ENCODE measurements around the gene DUSP28.

The DUSP28 gene

DNA sequence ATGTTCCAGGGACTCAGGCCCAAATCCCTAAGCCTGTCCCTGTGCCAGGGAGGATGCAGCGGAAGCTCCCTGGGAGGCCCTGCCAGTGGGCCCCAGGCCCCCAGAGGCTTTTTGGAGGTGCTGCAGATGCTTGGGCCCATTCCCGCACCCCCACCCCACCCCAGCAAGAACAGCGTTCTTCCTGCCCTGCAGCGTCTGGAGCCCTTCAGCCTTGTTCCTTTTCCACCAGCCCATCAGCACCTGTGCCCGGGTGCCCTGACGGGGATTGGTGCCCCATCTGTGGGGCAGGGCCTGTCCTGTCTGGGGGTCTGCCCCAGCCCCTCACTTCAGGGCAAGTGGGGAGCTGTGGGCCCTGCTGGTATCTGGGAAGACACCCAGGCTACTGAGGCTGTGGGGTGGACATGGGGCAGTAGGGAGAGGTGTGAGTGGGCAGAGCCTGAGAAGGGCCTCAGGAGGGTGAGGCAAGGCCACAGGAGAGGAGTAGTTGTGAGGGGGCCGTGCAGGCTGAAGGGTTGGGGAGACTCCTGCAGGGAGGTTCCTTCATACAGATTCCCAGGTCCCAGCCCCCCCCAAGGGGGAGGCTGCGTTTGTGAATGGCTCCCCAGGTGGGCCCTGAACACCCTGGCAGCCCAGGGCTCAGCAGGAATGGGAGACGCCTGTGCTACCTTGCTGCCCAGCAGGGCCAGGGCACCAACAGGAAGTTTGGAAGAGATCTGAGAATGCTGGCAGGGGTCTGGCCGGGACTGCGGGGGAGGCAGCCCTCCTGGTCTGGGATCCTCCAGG lies 10.6 kb downstream of the DUSP28 start:
- no peak overlapping the region for H3K4me3 ChIP-seq (replicated peaks; ENCODE audit: low read depth, low read length)
- TF ChIP-seq CTCF (IDR thresholded peaks at IDR 0.05; ENCODE audit: low read length, missing control alignments): no peak
- DNase-seq (ENCODE audit: low read depth): no peak

DNA sequence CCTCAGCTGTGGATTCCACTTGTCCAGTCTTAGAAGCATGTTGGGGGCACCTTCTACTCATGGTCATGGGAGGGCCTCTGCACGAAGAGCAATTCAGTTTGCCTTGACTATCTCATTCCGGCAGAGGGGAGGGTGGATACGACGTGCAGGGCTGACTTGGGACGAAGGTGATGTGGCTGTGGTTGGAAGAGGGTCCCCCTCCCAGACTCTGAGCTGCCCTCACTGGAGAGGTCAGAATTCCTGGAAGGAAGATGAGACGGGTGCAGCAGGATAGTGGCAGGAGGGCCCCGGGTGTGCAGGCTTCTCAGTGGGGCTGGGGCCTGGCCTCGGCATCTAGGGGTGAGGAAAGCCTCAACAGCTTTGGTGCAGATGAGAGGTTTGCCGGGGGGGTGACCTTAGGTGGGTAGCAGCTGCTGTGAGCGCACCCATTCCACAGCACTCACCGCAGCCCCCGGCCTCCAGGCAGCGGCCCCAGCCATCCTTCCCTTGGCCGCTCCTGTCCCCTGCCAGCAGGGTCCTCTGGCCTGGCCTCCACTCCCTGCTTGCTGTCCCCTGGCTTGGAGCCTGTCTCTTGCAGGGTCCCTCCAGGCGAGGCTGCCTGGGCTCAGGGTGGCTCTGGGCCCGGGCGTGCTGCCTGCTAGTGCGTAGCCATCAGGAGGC lies 11.3 kb downstream of the DUSP28 start:
- no peak for TF ChIP-seq CTCF (IDR thresholded peaks at IDR 0.05; ENCODE audit: low read length, missing control alignments)
- no peak for DNase-seq (ENCODE audit: low read depth)

GRCh38 chr2:240572141-240573031 lies 12.2 kb downstream of the DUSP28 start:
- DNase-seq (ENCODE audit: low read depth): no peak
- TF ChIP-seq CTCF (IDR thresholded peaks at IDR 0.05; ENCODE audit: low read length, missing control alignments): no peak

More for the DNA sequence above, 11.3 kb downstream of the DUSP28 start:
- no peak overlapping the region for H3K4me3 ChIP-seq (replicated peaks; ENCODE audit: low read depth, low read length)

GRCh38 chr2:240573071-240573515 lies 12.9 kb downstream of the DUSP28 start:
- H3K4me3 ChIP-seq (replicated peaks; ENCODE audit: low read depth, low read length): no peak overlapping the region
- no peak for DNase-seq (ENCODE audit: low read depth)
- no peak for TF ChIP-seq CTCF (IDR thresholded peaks at IDR 0.05; ENCODE audit: low read length, missing control alignments)

More at GRCh38 chr2:240572141-240573031, 12.2 kb downstream of the DUSP28 start:
- H3K4me3 ChIP-seq (replicated peaks; ENCODE audit: low read depth, low read length): no peak overlapping the region

- no peak overlapping the region for H3K4me3 ChIP-seq (replicated peaks; ENCODE audit: low read depth, low read length)
- no peak for DNase-seq (ENCODE audit: low read depth)
- no peak for TF ChIP-seq CTCF (IDR thresholded peaks at IDR 0.05; ENCODE audit: low read length, missing control alignments)
Measured at GRCh38 chr2:240573516-240574385, 13.6 kb downstream of the DUSP28 start.
